Kidney glomerular epithelial cell (primary cell): ENCODE data around the gene CYYR1.

Source experiments
- DNase-seq: peaks from one replicate; lab custom pipeline; 2025; lab: John Stamatoyannopoulos, UW

Gene CYYR1

DNA sequence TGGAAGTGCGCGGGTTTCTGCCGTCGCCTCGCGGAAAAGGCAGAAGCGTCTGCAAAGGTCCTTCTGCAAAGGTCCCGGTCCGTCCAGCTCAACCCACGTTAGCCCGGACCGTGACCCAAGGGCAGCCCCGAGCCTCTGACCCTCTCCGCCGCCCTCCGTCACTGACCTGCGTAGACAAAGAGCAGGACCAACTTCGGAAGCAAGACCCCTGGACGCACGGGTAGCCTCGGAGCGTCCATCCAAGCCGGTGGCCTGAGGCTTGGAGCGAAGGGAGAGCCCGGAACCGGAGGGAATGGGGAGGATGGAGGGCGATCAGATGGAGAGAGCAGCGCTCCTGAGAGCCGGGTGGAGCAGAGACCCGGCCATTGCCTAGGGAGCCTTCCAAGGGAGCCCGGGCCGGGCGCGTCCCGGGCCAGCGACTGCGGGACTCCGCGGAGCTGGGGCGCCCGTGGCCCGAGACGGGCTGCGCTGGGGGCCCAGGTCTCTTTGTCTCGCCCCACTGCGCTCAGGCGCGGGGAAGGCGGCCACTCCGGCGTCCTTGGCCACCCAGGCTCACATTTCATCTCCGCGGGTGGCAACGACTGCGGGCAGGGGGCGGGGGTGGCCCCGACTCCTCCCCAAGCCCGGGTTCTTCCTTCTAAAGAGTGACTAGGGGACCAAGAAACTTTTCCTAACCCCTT lies at the start of gene CYYR1:
Gene CYYR1, minus strand, starts transcription at position 585 of the 680 bp plus-strand sequence. Its CDS starts 346 bp downstream, at position 239.
- peak; percentile 14 for DNase-seq

- no peak for DNase-seq
Observed at GRCh38 chr21:26617176-26617575, 44.1 kb upstream of the CYYR1 start.

- DNase-seq, result no peak
Observed at GRCh38 chr21:26614251-26614650, 41.2 kb upstream of the CYYR1 start.

GRCh38 chr21:26599261-26599660 lies 26.2 kb upstream of the CYYR1 start:
- DNase-seq, result no peak

GRCh38 chr21:26597981-26598380 lies 24.9 kb upstream of the CYYR1 start:
- DNase-seq, result no peak

DNA sequence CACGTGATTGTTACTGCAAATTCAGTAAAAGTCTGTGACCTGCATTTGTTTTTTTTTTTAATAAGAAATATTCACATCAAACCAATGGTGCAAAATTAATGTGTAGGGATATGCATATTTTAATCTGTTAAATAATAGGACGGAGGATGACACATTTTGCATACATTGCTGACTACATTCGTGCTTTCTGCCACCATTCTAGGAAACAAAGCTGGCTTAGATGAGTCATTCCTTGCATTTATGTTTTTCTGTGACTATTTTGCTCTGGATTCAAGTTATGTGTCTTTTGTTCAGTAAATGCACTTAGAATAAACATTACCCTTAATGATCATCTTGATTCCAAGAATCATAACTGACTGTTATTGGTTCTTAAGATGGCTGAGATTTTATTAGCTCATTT lies 23.9 kb upstream of the CYYR1 start:
- no peak for DNase-seq

GRCh38 chr21:26595971-26596370 lies 22.9 kb upstream of the CYYR1 start:
- DNase-seq, result no peak

- no peak for DNase-seq
Observed at GRCh38 chr21:26593800-26594199, 20.7 kb upstream of the CYYR1 start.

- DNase-seq, result no peak
Observed at GRCh38 chr21:26591543-26591942, 18.5 kb upstream of the CYYR1 start.

- no peak for DNase-seq
Observed at GRCh38 chr21:26588446-26588845, 15.4 kb upstream of the CYYR1 start.

GRCh38 chr21:26587736-26588201 lies 14.7 kb upstream of the CYYR1 start:
- peak; percentile 25 for DNase-seq

- no peak for DNase-seq
Observed at GRCh38 chr21:26583769-26584168, 10.7 kb upstream of the CYYR1 start.

GRCh38 chr21:26581818-26582217 lies 8.7 kb upstream of the CYYR1 start:
- no peak for DNase-seq

- DNase-seq, result no peak
Observed at GRCh38 chr21:26572076-26572701, 897 bp downstream of the CYYR1 start.

DNA sequence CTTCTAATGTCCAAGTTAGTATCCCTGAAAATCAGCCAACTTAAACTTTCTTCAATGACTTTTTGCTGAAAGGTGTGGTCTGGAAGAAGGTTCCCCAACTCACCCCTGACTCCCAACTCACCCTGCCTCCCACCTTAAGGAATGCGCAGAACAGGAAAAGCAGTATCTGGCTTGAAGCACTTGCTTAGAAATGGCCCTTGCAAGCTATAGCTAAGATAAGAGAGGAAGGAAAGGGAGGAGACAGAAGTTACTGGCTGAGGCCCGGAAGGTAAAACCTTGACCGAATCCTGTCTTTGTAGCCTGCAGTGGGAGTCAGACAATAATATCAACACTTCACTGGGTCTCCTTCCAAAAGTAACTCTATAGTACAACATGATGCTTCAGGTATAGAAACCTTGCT lies 2.9 kb downstream of the CYYR1 start:
- no peak for DNase-seq

DNA sequence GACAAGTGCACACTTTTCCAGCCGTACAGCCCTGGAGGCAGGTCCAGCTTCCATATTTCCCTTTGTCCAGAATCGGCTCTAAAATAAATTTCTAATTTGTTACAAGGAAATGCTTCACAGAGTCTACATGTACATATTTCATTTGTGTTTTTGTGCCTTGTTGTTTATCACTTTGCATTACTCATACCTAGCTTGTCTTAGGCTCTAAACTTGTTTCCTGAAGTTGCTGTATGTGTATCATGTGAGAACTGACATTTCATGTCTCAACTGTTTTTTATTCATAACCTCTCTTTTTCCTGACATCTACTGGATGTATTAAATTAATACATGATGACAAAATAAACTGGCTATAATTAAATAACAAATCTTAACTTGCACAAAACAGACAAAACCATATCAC lies 7.5 kb downstream of the CYYR1 start:
- DNase-seq, result no peak

DNA sequence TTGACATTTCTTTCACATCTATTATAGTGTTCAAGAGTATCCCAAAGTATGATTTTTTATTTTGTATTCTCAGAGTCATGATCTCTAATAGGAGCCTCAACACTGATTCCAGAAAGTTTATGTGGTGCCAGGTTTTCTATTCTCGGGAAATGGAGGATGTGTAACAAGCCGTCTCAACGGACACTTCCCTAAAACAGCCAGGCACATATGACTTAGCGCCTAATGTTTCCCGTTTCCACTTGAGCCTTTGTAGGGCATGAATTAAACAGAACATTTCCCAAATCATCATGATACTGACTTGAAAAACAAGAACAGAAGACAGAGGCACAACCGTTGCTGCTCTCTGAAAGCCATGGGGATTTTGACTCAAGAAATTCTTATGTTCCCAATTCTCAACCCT lies 8.0 kb downstream of the CYYR1 start:
- DNase-seq, result no peak

- DNase-seq, result no peak
Observed at GRCh38 chr21:26563856-26564503, 9.1 kb downstream of the CYYR1 start.

DNA sequence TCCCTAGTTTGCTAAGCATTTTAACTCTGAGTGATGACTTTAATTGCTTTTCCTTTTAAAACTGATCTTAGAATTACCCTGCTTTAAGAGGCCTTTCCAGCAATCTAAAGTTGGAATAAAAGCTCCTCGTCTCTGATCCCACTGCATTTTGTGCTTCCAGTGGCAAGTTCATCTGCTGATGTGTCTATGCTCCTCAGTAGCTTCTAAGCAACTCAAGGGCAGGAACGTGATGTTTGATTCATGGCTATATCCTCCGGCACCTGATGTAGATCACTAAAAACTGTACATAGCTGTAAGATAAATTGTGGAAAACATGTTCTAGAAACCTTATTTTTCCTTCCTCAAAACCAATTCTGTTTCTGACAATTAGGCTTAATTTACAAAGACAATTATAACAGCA lies 12.5 kb downstream of the CYYR1 start:
- no peak for DNase-seq

DNA sequence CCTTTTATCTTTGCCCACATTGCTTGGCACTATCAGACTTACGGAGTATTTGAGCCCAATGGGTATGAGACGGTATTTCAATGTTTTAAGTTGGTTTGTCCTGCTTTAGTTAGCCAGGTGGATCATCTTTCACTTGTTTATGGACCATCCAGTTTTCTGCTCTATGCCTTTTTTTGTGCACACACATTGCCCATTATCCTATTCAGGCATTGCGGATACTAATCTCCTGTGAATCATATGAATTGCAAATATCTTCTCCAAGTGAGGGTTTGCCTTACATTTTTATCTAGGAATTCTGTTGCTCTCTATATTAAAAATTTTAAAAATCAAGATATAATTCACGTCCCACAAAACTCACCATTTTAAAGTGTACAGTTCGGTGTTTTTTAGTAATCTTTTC lies 14.0 kb downstream of the CYYR1 start:
- no peak for DNase-seq

DNA sequence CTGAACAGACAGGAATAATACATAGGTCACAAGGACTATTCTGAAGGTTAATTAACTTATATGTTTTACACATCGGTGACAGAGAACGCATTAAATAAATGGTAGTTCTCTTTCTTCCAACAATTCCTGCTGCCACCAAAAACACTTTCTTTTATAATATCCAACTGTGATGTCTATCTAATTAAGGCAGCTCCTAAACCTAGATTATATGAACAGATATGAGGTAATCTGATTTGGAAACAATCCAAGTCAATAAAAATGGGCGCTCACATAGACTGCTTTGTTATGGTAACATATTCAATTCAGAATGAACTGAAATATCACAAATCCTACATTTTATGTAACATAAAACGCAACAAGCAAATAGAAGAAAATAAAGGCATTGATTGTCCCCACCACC lies 16.0 kb downstream of the CYYR1 start:
- DNase-seq, result no peak

- no peak for DNase-seq
Observed at GRCh38 chr21:26555540-26556146, 17.4 kb downstream of the CYYR1 start.

GRCh38 chr21:26554365-26554764 lies 18.7 kb downstream of the CYYR1 start:
- DNase-seq, result no peak
